GM19240 (cell line): ENCODE results near the gene RABEP1.

Source experiments
- DNase-seq: peaks from one replicate; pipeline ENCODE4 v3.0.0; 2011; ENCODE audit warnings: low spot score; ENCODE audit not compliant: insufficient read length

Gene RABEP1

DNA sequence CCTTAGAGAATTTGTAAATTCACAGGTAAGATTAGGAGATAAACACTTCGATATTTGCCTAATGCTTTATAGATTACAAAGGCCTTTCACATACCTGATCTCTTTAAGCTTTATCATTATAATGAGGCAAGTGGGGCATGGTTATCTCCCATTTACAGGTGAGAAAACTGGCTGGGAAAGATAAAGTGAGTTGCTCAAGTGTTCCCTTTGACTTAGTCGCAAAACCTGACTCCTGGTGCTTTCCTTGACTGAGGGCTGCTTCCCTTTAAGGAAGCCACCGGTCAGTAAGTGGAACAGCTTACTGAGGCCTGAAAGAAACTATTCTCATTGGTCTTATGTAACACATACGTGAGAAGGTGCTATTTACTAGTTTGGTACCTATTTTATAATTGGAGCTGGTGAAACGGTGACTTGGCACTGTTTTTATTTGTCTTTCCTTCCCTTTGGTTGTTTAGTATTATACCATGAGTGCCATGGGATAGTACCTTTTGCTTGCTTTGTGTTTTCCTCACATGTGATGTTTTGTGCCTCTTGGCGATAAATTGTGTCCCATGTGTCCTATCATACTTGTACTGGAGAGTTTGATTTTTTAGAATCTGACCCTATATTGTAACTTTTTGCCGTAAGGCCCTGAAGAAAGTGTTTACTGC lies 80.2 kb downstream of the RABEP1 start:
- no peak for DNase-seq

GRCh38 chr17:5364156-5364555 lies 82.1 kb downstream of the RABEP1 start:
- DNase-seq: no peak

GRCh38 chr17:5364696-5365095 lies 82.6 kb downstream of the RABEP1 start:
- no peak for DNase-seq

DNA sequence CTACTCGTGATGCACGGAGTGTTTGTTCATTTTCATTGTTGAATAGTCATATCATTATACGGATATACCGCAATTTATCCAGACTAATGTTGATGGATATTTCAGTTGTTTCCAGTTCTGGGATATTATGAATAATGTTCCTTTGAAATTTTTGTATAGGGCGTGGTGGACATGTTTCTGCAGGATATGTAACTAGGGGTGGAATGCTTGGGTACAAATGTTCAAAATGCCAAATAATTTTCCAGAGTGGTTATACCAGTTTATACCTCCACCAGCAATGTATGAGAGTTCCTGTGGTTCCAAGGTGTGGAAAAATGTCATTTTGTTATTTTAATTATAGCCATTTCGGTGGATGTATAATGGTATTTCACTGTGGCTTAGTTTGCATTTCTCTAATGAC lies 83.7 kb downstream of the RABEP1 start:
- no peak for DNase-seq

DNA sequence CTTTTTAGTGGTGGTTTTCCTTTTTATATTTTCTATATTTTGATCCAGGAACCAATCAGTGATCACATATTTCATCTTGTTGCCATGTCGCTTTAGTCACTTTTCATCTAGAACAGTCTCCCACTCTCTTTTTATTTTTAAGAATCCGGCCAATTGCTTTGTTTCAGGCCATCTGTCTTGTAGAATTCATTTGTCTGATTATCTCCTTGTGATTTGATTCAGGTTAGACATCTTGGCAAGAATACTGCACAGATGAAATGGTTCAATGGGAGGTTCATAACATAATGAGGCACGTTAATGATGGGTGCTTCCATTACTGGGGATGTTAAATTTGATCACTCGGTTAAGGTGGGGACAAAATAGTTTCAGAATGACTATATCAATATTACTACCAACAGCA lies 88.3 kb downstream of the RABEP1 start:
- no peak for DNase-seq

DNA sequence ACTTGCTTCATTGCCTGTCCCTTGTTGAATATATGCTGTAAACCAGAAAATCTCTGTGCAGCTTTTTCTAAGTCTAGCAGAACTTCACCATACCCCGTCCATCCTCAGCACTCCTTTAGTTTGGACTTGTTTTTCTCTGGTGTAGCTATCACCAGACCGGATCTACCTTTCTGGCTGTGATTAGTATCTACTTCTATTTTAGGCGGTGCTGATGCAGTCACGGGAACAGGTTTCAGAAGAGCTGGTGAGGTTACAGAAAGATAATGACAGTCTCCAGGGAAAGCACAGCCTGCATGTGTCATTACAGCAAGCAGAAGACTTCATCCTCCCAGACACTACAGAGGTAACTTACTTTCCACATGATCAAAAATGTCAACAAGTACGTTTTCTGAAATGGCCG lies 91.0 kb downstream of the RABEP1 start:
- no peak for DNase-seq

GRCh38 chr17:5378566-5379207 lies 96.6 kb downstream of the RABEP1 start:
- DNase-seq: no peak

DNA sequence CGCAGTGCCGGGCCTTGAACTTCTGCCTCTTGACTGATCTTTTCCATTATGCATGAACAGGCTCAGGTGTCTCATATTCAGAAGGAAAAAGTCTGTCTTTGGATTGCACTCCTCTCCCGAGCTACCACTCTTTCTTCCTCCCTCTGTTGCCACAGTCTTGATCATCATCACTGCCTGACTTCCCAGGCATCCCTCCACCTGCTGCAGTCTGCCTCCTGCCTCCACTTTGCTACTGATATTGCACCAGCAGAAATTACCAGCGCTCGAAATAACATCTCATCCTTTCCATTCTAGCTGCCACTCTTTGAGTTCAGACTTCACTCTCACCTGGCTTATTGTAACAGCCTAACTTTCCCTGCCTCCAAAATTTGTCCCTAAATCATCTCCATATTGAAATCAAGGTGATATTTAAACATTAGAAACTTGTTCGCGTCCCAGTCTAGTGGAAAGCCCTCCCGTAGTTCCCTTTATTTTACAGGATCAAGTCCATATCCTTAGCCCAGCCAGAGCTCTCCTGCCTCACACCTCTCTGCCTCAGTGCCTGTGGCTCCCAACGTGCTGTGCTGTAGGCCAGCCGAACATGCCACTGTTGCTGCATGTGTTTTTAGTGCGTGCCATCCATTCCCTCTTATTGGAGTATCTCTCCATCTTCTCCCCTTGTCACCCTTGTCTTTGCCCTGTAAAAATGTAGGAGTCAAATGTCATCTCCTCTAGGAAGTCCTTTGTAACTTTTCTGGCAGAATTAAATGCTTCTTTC lies 97.4 kb downstream of the RABEP1 start:
- DNase-seq: no peak

DNA sequence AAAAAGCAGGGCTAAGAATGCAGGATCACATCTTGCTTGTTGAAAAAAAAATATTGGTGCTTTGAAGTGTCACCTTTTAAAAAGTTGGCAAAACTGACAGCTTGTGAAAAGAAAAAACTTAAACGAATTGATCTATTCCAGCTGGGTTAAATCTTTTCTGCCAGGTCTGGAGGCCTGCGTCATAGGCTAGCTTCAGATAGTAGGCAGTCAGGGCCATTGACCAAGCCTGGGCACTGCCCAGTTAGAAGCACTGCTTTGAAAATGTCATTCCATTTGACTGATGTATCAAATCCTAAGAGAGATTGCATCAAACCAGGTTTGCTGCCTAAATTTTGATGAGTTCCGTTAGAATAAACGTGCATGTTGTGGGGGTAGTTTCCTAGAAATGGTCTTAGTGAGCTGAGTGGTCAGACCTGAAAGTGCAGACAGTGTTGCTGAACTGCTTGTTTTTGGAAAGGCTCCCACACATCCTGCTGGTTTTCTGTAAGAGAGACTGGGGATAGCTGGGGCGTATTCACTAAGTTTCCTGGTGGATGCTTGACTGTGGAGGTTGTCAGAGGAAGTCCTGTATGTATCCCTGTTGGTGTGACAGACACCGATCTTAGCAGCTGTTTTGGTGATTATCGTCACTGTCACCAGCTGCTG lies 98.5 kb downstream of the RABEP1 start:
- no peak for DNase-seq

GRCh38 chr17:5381542-5381941 lies 99.5 kb downstream of the RABEP1 start:
- DNase-seq: no peak

DNA sequence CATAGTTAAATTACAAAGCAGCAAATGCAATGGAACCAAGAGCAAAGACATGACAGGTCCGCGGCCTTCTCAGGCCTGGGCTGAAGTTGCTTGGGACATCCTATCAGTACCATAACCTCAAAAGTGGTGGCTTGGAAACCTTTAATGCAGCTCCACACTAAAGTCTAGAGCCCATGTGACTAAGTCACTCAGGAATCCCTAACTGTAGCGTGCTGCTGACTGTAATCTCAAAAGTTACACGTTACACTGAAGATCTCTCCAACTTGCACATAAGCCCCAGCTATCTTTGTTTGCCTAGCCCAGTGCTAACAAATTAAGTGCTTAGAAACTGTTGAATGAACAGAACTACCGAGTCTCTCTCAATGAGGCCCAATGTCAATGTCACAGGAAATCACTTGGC lies 109.6 kb downstream of the RABEP1 start:
- DNase-seq: no peak

DNA sequence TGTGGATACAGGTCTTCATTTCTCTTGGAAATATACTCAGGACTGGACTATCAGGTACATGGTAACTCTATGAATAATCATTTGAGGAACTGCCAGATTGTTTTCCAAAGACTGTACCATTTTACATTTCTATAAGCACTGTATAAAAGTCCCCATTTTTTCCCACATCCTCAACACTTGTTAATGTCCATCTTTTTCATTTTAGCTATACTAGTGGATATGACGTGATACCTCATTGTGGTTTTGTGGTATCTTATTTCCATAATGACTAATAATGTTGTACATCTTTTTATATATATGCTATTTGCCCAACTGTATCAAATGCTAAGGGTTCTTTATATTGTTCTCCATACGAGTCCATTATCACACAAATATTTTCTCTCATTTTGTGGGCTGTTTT lies 114.5 kb downstream of the RABEP1 start:
- no peak for DNase-seq

GRCh38 chr17:5399767-5400166 lies 117.7 kb downstream of the RABEP1 start:
- DNase-seq: no peak

- DNase-seq: no peak
Observed at GRCh38 chr17:5405400-5405799, 123.3 kb downstream of the RABEP1 start.

- no peak for DNase-seq
Observed at GRCh38 chr17:5408186-5408585, 126.1 kb downstream of the RABEP1 start.

DNA sequence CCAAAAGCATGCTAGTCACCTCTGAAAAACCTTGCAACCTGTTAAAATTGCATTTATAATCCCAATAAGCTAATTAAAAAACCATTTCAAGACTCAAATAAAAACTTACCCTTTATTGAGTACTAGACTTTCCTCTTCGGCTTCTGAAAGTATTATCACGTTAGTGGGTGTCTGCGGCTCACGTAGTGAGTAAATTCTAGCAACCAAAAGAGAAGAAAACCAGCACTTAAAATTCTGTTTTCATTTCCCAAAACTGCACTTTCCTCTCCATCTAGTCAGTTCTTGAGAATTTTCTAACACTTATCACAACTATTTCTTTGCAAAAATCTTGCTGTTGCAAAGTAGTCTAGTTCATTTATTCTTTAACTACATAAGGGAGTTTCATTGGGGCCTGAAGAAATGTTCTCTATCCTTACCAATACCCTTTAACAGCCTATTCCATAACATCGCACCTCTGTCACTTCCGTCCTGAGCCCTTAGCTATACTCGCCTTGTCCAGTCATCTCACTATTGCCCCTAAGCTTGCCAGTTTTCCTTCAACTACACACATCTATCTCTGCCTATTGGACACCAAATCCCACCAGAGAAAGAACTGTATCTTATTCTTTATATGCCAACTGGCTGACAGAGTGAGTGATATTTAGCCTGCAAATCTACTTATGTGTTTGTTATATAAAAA lies 128.6 kb downstream of the RABEP1 start:
- DNase-seq: no peak

- DNase-seq: no peak
Observed at GRCh38 chr17:5413682-5414081, 131.6 kb downstream of the RABEP1 start.

DNA sequence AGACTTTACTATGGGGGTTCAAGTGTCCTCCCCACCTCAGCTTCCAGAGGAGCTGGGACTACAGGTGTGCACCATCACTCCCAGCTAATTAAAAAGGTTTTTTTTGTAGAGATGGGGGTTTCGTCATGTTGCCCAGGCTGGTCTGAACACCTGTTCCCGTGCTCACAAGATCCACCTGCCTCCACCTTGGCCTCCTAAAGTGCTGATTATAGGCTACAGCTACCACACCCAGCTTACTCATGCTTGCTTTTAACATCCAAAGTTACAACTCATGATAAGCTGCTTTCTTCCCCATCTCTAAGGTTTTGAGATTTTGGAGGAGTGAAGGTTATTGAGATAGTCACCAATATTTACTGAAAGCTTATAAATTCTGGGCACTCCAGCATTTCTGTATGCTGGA lies 134.8 kb downstream of the RABEP1 start:
- DNase-seq: no peak

DNA sequence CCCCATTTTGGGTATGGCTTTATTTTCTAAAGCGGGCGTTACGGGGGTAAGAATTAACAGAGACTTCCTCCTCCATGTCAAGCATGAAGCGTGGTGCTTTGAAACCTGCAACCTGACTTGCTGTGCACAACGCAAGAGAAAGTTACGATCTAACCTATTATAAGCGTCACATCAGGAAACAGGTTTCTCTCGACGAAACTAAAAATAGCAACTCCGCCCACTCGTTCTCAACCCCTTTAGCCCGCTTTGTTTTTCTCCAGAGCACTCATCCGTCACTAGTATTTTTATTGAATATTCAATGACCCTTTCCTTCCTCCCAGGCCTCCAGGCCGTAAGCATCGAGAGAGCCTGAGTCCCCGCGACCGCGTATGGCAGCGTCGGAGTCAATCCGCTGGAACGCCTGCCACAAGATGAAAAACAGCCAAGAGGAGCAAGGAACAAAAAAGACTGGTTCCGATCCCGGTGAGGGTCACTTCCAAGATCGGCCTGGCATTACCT lies 136.8 kb downstream of the RABEP1 start:
- no peak for DNase-seq

DNA sequence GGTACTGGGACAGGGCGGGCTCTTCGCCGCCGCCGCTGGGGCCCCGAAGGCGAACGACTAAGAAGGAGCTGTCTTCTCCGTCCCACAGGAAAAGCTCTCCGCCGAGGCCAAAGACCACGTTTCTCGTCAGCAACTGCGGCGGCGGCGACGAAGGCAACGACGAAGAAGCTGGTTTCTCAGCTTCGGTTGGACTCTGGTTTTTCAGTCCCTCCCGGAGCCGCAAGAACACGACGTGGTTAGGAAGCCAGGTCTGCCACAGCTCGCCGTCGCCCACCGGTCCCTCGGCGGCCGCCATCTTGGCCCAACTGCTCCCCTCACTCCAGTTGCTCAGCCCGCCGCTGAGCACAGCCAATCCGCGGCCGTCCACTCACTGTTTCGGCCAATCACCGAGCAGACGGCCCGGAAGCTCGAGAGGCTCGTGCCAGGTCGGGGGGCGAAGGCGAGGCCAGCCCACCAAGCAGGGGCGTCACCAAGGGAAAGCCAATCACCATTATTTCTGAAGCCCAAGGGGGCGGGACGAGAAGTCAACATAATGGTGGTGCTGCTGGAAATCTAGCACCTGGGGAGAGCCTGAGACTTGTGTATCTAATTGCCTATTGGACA lies 137.4 kb downstream of the RABEP1 start, which contains the start of gene NUP88:
Gene NUP88, minus strand, starts transcription at position 307 of the 603 bp plus-strand sequence. Its CDS starts 12 bp downstream, at position 295.
- DNase-seq: peak; percentile 90
